Ureter (tissue), 1 donor: Measurements from ENCODE around the gene KLHL29. TPM values are rescaled to one million over a fixed set of nuclear protein-coding genes. Genes with fewer than 3 reads are reported as not detected.

ENCODE experiments used
- DNase-seq: peaks from one replicate; pipeline ENCODE4 v3.0.0-alpha.2; 2020; ENCODE audit warnings: low spot score
- total RNA-seq: library from RNA; stranded (reverse); gene quantifications from one replicate; pipeline ENCODE4 v1.2.4, GENCODE V29; 2023
- donor health status: DM: yes; HTN: yes; CAD: no.

The KLHL29 gene
- total RNA-seq, 1 donor from 2014 or later = 16.8 TPM

- DNase-seq = peak; percentile 19
Measured at GRCh38 chr2:23422089-23423061, 37.4 kb downstream of the KLHL29 start.

- peak; percentile 35 for DNase-seq
Measured at GRCh38 chr2:23423062-23423872, 38.3 kb downstream of the KLHL29 start.

- peak; percentile 29 for DNase-seq
Measured at GRCh38 chr2:23423873-23424680, 39.1 kb downstream of the KLHL29 start.

- peak; percentile 39 for DNase-seq
Measured at GRCh38 chr2:23425338-23425871, 40.4 kb downstream of the KLHL29 start.

GRCh38 chr2:23425885-23426262 is 40.9 kb downstream of the KLHL29 start:
- peak; percentile 19 for DNase-seq

- peak; percentile 43 for DNase-seq
Measured at GRCh38 chr2:23426263-23426905, 41.4 kb downstream of the KLHL29 start.

- DNase-seq = peak; percentile 36
Measured at GRCh38 chr2:23427350-23427749, 42.4 kb downstream of the KLHL29 start.

GRCh38 chr2:23427976-23428375 is 43.0 kb downstream of the KLHL29 start:
- DNase-seq = peak; percentile 22

- peak; percentile 23 for DNase-seq
Measured at GRCh38 chr2:23429036-23429435, 44.1 kb downstream of the KLHL29 start.

- DNase-seq = no peak
Measured at GRCh38 chr2:23430263-23430662, 45.3 kb downstream of the KLHL29 start.

- no peak for DNase-seq
Measured at GRCh38 chr2:23432531-23432930, 47.6 kb downstream of the KLHL29 start.

GRCh38 chr2:23433282-23433681 is 48.3 kb downstream of the KLHL29 start:
- DNase-seq = no peak

- no peak for DNase-seq
Measured at GRCh38 chr2:23434721-23435121, 49.7 kb downstream of the KLHL29 start.

- DNase-seq = no peak
Measured at GRCh38 chr2:23435250-23436035, 50.5 kb downstream of the KLHL29 start.

- no peak for DNase-seq
Measured at GRCh38 chr2:23436346-23437098, 51.5 kb downstream of the KLHL29 start.

- no peak for DNase-seq
Measured at GRCh38 chr2:23441414-23441813, 56.4 kb downstream of the KLHL29 start.

- DNase-seq = no peak
Measured at GRCh38 chr2:23445450-23445868, 60.5 kb downstream of the KLHL29 start.

- peak; percentile 19 for DNase-seq
Measured at GRCh38 chr2:23446916-23447315, 61.9 kb downstream of the KLHL29 start.

GRCh38 chr2:23447405-23447804 is 62.4 kb downstream of the KLHL29 start:
- no peak for DNase-seq
